GM21367 (cell line): ENCODE measurements around the gene XIST.
"Not testable (repeated sequence)": the region's sequence is repeated elsewhere in the genome, so short reads cannot be mapped to it uniquely, and the experiment has no call there.

Source experiments
- ATAC-seq: cut with Tn5 transposase; IDR thresholded peaks from one replicate; pipeline ENCODE4 v1.9.1; 2021; ENCODE audit not compliant: unreplicated experiment

The XIST gene

DNA sequence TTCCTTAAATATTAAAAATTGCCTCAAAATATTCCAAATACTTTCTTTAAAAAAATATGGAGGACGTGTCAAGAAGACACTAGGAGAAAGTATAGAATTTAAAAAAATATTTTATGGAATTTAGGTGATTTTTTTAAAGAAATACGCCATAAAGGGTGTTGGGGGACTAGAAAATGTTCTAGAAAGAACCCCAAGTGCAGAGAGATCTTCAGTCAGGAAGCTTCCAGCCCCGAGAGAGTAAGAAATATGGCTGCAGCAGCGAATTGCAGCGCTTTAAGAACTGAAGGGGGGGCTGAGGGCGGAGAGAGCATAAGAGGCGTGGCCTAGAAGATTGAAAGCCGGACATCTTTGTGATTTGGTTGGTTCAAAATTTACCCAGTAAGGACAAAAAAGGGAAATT, at the start of gene XIST:
Gene XIST (minus strand): TSS at position 248 of the 400 bp plus-strand sequence.
- no peak for ATAC-seq

GRCh38 chrX:73898315-73898714, 45.8 kb upstream of the XIST start:
- ATAC-seq = not testable (repeated sequence)

DNA sequence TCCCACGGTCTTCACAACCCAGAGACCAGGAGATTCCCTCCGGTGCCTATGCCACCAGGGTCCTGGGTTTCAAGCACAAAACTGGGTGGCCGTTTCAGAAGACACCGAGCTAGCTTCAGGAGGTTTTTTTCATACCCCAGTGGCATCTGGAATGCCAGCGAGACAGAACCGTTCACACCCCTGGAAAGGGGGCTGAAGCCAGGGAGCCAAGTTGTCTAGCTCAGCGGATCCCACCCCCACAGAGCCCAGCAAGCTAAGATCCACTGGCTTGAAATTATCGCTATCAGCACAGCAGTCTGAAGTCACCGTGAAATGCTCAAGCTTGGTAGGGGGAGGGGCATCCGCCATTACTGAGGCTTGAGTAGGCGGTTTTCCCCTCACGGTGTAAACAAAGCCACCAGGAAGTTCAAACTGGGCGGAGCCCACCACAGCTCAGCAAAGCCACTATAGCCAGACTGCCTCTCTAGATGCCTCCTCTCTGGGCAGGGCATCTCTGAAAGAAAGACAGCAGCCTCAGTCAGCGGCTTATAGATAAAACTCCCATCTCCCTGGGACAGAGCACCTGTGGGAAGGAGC, 40.1 kb upstream of the XIST start:
- not testable (repeated sequence) for ATAC-seq

GRCh38 chrX:73882260-73882659, 29.7 kb upstream of the XIST start:
- ATAC-seq = not testable (repeated sequence)

- no peak for ATAC-seq
Measured at GRCh38 chrX:73877687-73878086, 25.2 kb upstream of the XIST start.

DNA sequence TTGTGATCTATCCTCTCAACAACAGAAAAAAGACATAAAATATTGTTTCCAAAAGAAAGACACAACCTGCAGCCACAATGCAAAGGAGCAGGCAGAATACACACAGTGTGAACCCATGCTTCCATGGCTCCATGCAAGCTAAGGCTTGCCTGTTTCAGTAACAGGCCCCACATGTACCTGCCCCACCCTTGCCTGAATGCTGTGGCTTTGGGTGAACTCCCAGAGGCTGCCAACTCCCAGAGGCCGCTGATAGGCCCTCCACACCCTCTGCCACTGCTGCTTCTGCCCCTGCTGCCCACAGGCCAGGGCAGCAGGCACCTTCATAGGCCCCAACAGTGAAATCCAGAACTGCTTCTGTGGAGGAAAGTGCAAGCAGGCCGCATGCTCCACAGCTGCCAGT, 24.4 kb upstream of the XIST start:
- ATAC-seq = no peak

DNA sequence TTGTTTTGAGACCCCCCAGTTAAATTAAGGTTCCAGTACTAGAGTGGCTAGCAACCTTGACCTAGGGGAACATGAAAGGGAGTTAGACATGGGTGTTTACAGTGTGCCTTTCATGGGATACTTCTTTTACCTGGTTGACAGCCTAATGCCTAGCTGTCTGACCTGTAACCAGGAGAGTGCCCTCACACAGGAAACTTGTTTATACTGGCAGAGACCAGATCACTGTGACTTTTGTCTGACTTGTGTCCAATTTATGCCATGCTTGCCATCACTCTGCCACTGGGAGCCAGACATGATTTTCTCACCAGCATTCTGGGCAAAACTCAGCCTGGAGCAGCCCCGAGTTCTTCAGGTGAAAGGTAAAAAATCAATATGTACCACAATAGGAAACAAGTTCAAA, 16.4 kb upstream of the XIST start:
- ATAC-seq = no peak

GRCh38 chrX:73867144-73867543, 14.6 kb upstream of the XIST start:
- ATAC-seq = no peak

DNA sequence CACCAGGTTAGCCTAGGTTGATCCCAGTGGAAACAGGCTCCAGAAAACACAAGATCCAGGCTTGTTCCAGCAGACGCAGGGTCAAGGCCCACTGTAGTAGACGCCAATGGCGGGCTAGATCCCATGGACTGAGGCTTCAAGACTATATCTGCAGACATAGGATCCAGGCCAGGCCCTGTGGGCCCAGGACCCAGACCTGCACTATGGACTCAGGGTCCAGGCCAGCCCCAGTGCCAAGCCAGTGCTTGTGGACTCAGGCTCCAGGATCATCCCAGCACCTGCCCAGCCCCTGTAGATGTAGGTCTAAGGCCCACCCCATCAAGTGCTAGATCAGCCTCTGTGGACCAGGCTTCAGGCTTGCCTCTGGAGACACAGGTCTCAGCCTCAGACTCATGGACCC, 11.3 kb upstream of the XIST start:
- ATAC-seq = no peak

- ATAC-seq = no peak
Measured at GRCh38 chrX:73863268-73863667, 10.8 kb upstream of the XIST start.

- ATAC-seq = no peak
Measured at GRCh38 chrX:73859622-73860021, 7.1 kb upstream of the XIST start.

DNA sequence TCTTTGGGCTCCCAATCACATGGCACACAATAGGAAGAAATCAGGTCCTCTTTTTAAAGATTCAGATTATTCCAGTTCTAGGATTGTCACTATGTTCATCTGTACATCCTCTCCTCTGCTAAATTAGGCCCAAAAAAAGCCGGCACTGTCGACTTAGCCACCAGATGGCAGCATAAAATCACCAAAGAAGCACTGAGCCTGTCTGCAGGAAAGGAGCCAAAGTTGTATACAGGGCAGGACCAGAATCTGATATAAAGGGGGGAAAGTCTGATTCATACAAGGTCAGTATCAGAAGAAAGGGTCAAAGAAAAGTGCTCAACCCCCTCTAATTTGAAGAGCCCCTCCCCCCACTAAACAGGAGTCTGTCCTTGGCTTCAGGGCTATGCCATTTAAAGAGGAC, 3.0 kb upstream of the XIST start:
- ATAC-seq = no peak

GRCh38 chrX:73852022-73852421, 492 bp downstream of the XIST start:
- ATAC-seq = no peak

DNA sequence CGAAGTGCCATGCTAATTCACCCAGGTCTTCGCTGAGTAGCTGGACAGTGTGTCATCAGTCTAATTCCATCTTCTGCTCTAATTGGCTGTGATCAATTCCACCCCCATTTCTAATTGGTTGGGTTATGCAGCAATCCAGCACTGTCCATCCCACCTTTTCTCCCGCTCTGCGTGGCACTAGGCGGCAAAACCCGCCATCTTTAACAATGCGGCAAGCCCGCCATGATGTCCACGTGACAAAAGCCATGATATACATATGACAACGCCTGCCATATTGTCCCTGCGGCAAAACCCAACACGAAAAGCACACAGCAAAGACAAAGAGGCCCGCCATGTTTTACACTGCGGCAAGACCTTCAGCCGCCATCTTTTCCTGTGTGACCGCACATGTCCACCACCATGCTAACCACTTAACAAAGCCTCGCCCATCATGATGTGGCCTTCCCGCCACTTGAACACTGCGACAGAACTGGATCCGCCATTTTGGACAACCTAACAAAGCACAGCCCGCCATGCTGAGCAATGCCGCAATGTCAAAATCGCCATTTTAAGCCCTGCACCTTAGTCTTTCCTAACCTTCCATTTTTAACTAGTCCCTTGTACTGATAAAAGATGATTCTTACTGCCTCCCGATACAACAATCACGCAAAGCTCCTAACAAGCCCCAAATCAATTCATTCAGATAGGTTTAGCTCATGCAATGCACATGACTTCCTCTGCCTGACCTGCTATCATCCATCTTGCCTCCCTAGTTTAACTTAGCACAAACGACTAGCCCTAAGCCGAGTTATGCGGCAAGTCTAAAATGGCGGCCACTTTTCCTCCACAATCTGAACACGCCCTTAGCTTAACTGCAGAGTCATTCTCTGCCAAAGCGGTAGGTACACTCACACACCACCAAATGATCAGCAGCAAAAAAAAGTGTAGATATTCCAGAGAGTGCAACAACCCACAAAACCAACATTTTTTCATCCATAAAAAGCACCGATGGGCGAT, 1.2 kb downstream of the XIST start:
- no peak for ATAC-seq

- ATAC-seq = no peak
Measured at GRCh38 chrX:73850124-73851013, 2.1 kb downstream of the XIST start.

DNA sequence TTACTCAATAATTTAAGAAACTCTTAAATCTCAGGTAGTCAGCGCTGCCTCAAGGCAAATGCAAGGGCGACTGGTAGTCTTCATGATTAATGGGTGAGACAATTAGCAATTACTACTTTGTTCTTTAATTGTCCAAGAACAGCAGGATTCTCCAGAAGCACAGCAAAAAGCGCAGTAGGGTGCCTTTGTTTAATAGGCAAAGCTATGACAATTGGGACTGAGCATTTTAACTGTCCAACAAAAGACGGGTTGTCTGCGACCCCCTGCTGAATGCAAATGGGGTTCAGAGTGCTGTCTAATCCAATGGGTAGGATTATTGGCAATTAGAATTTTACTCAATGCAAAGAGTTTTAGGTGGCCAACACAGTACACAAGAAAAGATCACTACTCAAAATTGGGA, 3.4 kb downstream of the XIST start:
- no peak for ATAC-seq

DNA sequence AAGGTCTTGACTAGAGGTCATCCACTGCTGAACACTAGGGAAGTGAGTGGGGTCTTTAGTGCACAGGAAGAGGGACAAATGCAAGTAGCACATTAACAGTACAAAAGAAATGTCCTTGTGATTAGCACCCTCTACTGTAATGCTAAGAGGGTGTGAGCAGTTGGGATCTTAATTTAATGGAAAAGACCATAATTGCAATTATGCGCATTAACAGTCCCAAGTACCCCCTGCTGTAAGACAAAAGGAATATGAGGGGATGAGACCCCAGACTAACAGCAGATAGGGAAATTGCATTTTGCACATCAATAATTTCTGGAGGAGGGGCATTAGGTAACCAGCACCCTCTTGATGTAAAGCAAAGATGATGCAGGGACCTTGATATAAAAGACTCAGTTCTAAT, 4.5 kb downstream of the XIST start:
- ATAC-seq = no peak

DNA sequence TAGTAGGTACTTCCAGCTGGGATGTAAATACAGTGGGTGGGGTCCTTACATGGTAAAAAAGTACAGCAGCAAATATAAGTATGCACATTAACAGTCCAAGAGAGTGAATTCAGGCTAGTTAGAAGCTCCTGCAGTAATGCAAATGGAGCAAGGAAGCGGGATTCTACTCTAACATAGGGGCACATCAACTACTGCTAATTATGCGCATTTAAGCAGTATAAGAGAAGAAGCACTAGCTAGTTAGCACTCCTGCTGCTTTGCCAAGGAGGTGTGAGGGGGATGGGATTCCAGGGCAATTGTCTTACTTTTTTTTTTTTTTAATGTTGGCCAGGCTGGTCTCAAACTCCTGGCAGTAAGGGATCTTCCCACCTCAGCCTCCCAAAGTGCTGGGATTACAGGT, 5.4 kb downstream of the XIST start:
- ATAC-seq = no peak

DNA sequence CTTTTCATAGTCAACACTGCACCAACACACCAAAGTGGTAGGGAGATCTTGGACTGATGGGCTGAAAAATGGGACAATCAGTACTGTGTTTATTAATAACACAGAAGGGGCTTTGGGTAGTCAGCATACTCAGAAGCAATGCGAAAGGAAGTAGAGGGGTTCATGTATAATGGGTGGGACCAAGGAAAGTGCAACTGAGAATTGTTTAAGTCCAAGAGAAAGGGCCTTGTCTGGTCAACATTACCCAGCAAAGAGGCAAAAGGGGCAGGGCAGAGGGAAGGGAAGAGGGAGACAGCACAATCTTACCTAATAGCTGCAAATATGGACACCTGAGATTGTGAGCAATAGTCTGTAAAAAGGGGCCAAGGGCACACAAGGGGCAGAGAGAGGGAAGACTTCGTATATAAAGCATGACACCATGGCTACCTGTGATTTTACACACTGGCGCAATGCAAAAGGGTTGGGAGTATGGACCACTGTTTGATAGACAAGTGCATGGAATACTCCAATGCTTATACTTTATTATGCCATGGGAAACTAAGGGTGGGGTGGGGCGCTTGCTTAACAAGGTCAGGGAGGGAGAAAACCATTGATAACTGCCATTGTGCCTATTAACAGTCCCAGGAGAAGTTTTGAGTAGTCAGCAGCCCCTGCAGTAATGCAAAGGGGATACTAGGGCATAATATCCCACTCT, 9.8 kb downstream of the XIST start:
- ATAC-seq = no peak

- no peak for ATAC-seq
Measured at GRCh38 chrX:73841337-73841736, 11.2 kb downstream of the XIST start.
